ENCODE data around the gene DEFB121. TPM values are rescaled to one million over a fixed set of nuclear protein-coding genes. Genes with fewer than 3 reads are reported as not detected.

Gene DEFB121
- total and polyA plus RNA-seq, 2 experiments from 2014 or later = not detected

GRCh38 chr20:31449511-31450414, 43.7 kb upstream of the DEFB121 start (continued):
- TF ChIP-seq ZNF462 (CRISPR knock-in tag; IDR thresholded peaks at IDR 0.05) (no peak), ZNF114 (CRISPR knock-in tag; IDR thresholded peaks at IDR 0.05) (no peak)

- Mint-ChIP-seq H3K36me3 (ENCODE audit: low read depth) (peaks cover 31% of the 10 kb centered on the region; the same call in 2 of the 3 replicates), H3K9me3 (peaks cover 93% of the 10 kb centered on the region), H3K27ac (no peak overlapping the region), H3K27me3 (ENCODE audit: insufficient read depth, low read depth, poor library complexity) (peaks cover 6% of the 10 kb centered on the region), H3K4me1 (no peaks in the 10 kb centered on the region), H3K4me3 (no peak overlapping the region)
- ATAC-seq (no peak), DNase-seq (ENCODE audit: low spot score) (no peak)
- H3K4me2 ChIP-seq = no peak overlapping the region
- no peak overlapping the region for H3K4me3 ChIP-seq
- no peak overlapping the region for H3K27ac ChIP-seq (ENCODE audit: low read depth)
- no peak overlapping the region for H2AFZ ChIP-seq
- no peaks in the 10 kb centered on the region for H4K20me1 ChIP-seq (replicated peaks; ENCODE audit: insufficient read depth)
- no peaks in the 10 kb centered on the region; the same call in 1 of the 2 replicates for H3K9me2 ChIP-seq (ENCODE audit: insufficient read depth)
- no peaks in the 10 kb centered on the region for H3F3A ChIP-seq (replicated peaks; ENCODE audit: low read depth)
- no peaks in the 10 kb centered on the region for H3K27me3 ChIP-seq (ENCODE audit: insufficient read depth)
- H3K36me3 ChIP-seq (ENCODE audit: insufficient read depth) = no peaks in the 10 kb centered on the region; the same call in 1 of the 2 replicates
- H3K4me1 ChIP-seq (ENCODE audit: insufficient read depth) = no peaks in the 10 kb centered on the region
- no peaks in the 10 kb centered on the region for H3K79me2 ChIP-seq (replicated peaks; ENCODE audit: insufficient read depth)
- no peak for TF ChIP-seq ETS1 (IDR thresholded peaks at IDR 0.05)
- TF ChIP-seq STAT1 (IDR thresholded peaks at IDR 0.05; ENCODE audit: unreplicated experiment) = no peak
- no peak for TF ChIP-seq CTCF (conservative IDR thresholded peaks at IDR 0.05; ENCODE audit: low read depth in 2 of 2)
- TF ChIP-seq NANOG (IDR thresholded peaks at IDR 0.05; ENCODE audit: borderline replicate concordance) = no peak
- TF ChIP-seq POLR2AphosphoS5 (IDR thresholded peaks at IDR 0.05; ENCODE audit: low read depth) = no peak
- no peak for TF ChIP-seq EZH2 (IDR thresholded peaks at IDR 0.05; ENCODE audit: low read depth, unreplicated experiment)
- TF ChIP-seq ZNF114 (CRISPR knock-in tag; IDR thresholded peaks at IDR 0.05) = no peak
- TF ChIP-seq EZH2phosphoT487 (IDR thresholded peaks at IDR 0.05; ENCODE audit: unreplicated experiment) = no peak
- no peak for TF ChIP-seq CREB1 (CRISPR knock-in tag; IDR thresholded peaks at IDR 0.05; ENCODE audit: low read depth)
- no peak for TF ChIP-seq ZNF331 (CRISPR knock-in tag; IDR thresholded peaks at IDR 0.05; ENCODE audit: low read depth)
These were observed 40.2 kb upstream of the DEFB121 start for GRCh38 chr20:31446084-31446819.
